GM18499 (cell line): ENCODE results near the gene KCTD5.
"Not testable (repeated sequence)": the region's sequence is repeated elsewhere in the genome, so short reads cannot be mapped to it uniquely, and the experiment has no call there.

Experiments
- ATAC-seq: cut with Tn5 transposase; IDR thresholded peaks from one replicate; pipeline ENCODE4 v1.9.1; 2021; ENCODE audit warnings: moderate number of reproducible peaks; ENCODE audit not compliant: insufficient read depth, unreplicated experiment

Gene KCTD5

DNA sequence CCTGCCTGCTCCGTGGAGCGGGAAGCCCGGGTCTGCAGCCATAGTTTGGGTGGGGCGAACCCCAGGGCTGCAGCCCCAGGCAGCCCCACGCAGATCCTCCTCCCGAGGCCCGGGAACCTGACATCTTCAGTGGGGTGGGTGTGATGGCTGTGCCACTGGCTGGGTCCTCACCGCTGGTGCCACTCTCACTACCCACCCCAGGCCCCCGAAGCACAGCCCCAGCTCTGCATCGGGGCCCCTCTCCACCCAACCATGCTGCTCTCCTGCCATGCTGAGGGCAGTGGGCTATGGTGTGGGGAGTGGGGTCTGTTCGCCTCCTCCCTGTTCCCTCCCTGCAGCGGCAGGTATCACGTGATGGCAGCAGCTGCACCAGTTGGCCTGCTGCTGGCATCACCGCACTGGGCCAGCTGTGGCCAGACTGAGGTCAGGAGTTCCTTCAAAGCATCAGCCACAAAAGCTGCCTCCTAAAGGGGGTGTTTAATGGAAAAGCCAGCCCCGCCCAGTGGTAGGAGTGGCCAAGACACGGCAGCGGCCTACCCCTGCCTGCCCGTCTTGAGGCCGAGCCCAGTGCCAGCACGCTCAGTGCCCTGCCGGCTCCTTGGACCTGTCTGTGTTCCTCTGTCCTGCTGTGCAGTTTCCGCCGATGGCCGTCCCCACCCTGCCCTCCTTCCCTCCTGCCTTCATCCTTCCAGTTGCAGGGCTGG lies 10.8 kb downstream of the KCTD5 start:
- ATAC-seq: no peak

DNA sequence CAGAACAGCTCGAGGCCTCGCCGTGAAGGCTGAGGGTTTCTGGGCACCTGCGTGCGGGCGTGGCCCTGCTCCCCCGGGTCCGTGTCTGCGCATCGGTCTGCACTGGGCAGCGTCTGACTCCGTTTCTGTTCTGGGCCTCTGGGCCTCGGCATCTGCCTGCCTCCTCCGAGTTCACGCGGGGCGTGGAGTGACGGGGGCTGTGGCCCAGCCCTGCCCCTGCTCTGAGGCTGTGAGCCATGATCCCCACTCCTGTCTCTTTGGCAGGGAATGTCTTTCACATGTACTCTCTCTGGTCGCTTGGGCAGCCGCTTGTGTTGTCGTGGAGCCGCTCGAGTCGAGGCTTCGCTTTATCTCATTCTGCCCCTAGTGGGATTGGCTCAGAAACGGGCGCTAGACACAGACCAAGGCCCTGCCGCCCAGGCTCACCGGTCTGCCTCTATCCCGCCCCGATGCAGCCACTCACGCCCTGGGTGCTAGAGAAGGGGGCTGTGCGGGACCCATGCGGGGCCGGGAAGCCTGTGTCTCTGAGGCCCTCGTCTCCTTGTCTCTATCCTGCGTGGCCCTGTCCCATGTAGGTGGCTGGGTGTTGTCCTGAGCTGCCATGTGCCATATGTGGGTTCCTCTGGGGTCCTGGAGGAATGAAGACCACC lies 14.4 kb downstream of the KCTD5 start:
- not testable (repeated sequence) for ATAC-seq

DNA sequence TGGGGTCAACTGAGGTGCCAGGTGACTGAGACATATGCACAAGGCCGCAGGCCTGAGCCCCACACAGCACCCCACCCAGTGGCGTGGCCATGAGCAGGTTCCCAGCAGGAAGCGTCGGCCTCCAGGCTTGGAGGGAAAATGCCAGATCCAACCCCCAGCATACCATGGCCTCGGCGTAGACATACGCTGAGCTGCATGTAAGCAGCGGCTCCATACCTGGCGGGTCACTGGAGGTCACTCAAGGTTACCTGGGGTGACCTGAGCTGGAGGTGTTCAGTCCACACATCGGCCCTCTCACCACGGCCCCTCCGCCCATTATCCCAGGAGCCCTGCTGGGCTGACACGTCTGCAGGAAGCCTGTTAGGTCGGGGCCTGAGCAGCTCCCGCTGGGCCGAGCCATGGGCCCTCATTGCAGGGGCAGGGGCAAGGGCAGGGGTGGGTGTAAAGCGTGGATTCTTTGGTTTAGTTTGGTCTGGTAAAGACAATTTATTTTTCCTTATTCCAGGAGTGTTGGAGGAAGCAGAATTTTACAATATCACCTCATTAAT lies 15.2 kb downstream of the KCTD5 start:
- ATAC-seq: no peak

DNA sequence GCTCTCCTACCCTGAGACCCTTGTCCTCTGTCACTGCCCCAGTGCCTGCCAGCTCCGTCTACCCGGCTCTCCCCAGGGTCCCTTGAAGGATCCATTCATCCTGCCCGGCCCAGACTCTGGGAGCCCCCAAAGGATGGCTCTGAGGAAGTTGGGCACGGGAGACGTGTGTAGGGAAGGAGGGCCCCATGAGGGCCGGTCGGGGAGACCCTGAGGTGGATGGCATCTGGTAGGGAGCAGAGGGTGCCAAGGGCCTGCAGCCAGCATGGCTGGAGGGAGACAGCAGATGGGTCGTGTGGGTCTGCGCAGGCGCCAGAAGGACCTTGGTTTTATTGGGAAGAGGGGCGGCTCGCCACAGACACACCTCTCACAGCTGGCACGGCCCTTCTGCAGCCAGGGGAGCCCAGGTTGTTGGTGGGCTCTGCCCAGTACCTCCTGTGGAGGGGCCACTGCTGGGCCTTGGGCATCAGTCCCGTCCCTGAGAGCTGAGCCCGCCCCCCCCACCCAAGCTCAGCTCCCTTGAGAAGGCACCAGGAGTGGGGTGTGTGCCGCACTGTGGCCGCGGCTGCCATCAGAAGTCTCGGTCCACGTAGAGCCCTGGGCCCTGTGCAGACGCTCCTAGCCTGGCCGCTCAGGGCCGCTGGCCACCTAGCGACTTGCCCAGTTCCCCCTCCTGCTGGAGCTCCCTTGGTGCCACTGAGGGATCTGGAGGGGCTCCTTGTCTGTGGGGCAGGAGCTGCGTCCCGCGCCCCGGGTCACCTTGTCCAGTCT lies 16.0 kb downstream of the KCTD5 start:
- ATAC-seq: no peak

DNA sequence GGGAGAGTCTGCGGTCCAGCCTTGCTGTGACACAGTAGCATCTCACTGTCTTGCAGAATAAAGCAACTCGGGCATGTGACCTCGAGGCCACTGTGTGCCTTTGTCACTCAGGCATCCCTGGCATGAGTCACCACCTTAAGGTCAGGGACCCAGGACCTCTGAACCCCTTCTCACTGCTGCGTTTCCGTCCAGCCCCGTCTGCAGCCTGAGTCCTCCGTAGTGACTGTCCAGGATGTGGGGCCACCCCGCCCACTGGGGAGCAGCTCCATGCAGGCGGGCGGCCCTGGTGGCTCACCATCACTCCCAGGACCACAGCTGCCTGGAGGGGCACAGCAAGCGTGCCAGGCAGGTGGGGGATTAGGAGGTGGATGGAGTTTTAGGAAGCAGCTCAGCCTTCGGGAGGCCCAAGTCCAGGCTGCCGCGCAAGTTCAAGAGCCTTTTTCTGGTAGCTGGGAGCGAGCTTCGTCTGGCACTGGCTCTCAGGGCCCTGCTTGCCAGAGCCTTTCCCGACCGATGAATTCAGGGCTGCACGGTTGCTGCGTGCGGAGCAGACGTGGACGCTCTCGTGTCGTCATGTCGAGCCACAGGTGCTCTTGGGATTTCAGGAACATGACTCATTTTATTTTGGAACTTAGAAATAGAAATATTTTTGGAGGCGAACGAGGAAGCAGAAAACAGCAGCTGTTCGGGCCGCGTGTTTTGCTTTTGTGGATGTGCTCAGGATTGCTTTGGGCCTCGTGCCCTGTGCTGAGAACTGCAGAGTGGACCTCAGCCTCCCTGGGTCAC lies 16.8 kb downstream of the KCTD5 start:
- no peak for ATAC-seq

DNA sequence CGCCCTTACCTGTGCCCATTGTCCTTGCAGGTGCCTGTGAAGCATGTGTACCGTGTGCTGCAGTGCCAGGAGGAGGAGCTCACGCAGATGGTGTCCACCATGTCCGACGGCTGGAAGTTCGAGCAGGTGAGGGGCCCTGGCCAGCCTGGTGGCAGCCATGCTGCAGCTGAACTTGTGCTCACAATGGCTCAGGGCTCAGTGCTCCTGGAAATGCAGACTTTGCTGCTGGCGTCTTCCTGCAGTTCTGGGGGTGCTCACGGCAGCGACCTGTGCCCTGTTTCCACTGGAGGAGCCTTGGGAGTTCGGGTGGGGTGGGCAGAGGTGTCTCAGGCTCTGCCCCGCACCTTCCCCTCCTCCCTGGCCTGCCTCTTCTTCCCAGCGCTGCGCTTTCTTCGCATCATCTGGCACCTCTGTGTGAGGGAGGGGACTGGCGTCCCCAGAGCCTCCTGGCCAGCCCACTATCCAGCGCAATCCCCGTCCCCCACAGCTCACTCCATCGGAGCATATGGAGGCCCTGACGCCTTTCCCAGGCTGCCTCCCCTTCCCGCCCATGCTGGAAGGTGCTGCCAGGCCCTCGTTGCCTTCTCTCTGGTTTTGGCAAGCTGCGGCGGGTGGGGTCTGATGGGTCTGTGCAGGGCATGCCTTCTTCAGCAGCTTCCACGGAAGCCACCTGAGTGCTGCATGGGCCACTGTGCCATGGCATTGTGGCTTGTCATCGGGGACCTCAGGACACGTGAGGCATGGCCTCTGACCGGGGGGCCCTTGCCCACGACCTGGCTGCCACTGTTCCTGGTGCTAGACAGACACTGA lies 17.7 kb downstream of the KCTD5 start:
- ATAC-seq: no peak

DNA sequence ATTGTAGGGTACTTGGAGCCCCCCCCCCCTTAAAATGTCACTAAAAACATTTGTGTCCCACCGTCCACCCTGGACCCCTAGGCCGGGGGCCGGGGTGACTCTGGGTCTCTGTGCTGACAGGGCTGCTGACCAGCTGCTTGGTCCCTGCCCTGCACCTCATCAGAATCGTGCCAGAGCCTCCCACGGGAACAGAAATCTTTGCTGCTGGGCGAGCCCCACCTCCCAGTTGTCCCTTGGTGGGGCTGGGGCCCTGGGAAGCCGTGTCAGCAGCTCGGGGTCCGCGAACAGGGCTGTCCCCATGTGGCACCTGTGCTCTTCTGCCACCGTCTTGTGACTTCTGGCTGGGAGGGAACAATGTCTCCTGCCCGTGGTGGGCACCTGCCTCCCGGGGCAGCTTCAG lies 18.5 kb downstream of the KCTD5 start:
- ATAC-seq: no peak

DNA sequence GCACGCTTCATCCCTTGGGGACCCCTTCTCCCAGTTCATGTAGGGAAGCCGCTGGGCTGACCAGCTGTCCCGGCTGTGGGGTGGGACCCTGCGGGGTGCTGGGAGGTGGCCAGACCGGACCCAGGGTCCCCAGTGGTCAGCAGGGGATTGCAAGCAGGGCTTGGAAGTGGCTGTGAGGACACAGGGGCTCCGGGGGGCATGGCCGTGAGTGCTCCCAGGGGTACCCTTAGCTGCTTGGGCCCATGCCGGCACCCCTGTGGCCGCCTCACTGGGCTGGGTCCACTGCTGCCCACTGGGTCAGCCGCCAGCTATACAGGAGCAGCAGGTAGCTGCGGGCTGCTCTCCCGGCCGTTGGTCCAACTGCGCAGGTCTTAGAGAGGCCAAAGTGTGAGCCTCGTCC lies 18.9 kb downstream of the KCTD5 start:
- no peak for ATAC-seq

DNA sequence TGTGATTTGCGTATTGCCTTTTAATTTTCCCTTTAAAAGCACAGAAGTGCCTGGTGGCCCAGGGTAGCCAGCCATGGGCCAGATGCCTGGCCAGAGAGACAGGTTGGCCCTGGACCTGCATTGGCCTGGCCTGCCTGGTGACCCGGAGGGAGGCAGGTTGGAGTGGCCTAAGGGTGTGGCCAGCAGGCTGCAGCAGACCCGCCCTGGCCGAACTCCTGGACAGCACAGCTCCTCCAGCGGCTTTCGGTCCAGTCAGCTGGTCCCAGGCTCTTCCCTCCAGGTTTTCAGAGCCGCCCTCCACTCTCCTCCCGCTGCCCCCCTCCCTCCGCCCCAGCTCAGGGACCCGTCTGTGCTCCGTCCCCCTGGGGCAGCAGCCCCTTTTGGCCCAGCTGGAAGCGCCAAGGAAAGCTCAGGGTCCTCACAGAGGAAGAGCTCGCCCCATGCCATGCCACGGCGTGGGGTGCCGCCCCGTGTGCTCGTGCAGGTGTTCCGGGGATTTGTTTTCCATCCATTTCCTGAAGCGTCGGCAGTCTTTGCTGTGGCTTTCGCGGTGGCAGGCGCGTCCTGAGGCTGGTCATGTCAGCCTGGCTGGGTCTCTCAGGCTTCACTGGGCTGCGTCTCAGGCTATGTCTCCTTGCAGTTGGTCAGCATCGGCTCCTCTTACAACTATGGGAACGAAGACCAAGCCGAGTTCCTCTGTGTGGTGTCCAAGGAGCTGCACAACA lies 19.6 kb downstream of the KCTD5 start:
- no peak for ATAC-seq

DNA sequence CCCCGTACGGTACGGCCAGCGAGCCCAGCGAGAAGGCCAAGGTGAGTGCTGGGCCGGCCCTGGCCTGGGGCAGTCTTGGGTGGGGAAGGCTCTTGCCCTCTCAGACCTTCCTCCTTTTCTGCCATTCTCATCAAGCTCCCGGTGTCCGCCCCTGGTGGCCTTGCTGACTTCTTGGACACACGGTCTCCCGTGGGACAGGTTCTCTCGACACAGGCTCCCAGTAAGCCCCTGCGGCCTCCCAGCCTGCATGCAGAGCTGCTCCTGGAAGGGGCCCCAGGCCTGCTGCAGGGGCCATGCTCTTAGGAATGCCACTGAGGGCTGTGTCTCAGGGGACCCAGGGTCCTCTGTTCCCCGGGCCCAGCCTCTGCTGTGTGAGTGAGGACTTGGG lies 20.1 kb downstream of the KCTD5 start:
- ATAC-seq: no peak

DNA sequence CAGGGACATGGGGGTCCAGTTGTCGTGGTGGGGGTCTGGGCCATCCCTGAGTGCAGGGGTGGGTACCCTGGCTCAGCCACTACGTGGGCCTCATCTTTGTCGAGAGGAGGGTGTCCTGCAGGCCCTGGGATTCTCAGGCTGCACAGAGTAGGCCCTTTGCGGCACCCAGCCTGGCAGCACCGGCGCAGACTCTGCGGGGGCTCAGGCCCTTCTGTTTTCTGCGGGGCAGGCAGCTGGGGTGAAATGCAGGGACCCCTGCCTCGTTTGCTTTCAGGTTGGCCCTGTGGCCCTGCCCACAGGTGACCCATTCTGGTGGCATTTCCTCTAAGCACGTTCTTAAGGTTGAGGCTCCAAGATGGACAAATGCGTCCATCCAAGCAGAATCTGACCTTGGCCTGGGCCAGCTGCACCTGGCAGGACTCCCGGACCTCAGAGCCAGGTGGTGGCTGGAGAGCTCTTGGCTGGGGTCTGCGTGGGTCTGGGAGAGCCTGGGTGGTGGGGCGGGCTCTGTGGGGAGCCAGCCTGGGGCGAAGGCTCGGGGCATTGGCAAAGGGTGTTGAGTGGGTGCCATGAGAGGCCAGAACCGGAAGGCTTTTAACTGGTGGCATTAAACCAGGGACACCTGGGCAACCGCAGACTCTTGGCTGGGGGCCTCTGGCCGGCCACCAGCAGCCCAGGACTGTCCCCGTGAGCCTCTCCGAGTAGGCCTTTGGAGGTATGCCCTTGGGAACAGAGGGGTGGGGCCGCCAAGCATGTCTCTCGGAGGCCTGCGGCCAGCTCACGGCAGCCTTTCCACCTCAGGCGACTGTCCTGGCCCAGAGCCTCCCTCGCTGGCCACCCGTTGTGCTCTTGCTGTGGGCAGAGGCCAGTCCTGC lies 20.8 kb downstream of the KCTD5 start:
- ATAC-seq: no peak

DNA sequence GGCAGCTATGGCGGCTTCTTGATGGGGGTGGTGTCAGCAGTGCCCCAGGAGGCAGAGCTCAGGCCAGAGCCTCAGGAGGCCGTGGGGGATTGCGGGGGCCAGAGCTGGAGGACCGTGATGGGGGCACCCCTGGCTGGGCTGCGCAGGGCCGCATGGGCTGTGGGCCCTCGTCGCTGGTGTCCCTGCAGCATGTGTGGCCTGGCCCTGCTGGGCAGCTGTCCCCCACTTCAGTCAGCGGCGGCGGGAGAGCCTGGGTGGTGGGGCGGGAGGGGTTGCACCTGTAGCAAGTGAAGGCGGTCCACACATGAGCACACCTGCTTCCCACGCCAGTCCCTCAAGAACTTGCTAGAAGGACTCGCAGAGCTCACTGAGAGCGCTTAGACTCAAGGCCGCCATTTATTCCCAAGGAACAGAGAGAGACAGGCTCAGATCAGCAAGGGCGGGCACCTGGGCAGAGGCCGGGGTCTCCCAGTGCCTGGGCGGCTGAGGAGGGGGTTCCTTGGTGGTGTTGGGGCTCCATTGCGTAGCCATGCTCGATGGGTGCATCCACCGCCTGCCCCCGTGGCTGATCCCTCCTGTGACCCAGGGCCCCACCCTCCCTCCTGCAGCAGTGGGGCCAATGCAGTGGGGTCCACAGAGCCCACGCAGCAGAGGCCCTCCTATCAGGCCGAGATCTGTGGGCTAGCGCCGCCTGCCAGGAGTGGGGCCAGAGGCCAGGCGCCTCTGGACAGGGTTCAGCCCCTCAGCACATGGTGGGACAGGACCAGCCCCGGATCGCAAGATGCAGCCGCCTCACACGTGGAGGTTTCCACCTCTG lies 22.1 kb downstream of the KCTD5 start:
- no peak for ATAC-seq

DNA sequence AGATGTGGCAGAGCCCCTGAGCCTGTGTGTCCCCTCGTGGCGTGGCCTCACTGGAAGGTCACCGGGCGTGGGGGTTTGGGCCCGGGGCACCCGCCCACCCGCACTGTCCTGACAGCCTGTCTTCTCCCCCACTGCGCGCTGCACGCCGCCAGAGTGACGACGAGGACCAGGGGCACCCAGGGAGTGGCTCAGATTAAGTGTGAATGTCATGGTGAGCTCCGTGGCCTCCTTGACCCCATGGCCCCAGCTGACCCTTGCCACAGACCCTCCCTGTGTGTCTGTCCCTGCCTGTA lies 22.6 kb downstream of the KCTD5 start:
- ATAC-seq: no peak

DNA sequence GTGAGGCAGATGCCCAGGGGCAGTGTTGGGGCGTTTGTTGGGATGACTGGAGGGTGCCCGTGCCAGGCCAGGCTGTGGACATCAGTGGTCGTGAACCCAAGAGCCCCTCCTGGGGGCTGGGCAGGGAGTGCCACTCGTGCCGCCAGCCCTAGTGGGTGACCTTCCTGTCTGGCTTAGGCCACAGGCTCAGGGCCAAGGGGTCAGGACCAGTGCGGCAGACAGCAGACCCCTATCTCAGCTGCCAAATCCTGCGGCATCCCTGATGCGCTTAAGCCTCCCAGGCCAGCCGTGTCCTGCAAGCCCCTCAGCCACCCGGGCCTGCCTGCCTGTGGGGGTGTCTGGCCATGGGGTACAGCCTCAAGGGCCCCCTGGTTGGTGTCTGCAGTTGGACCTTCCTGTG lies 23.0 kb downstream of the KCTD5 start:
- ATAC-seq: no peak

DNA sequence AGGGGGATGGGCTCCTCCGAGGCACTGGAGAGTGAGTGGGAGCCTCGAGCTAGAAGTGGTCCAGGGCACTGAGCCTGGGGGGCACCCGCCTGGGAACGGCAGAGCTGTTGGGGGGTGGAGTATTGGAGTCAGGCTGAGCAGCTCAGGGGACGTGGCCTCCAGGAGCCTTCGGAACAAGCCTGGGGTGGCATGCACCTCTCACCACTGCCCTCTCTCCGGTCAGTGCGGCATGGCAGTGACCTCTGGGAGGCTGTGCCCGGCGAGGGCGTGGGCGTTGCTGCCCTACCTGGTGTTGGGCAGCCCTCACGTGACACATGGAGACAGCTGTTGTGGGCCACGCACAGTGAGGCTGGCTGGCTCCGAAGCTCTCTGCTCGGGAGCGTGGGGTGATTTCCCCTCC lies 23.8 kb downstream of the KCTD5 start:
- ATAC-seq: no peak

DNA sequence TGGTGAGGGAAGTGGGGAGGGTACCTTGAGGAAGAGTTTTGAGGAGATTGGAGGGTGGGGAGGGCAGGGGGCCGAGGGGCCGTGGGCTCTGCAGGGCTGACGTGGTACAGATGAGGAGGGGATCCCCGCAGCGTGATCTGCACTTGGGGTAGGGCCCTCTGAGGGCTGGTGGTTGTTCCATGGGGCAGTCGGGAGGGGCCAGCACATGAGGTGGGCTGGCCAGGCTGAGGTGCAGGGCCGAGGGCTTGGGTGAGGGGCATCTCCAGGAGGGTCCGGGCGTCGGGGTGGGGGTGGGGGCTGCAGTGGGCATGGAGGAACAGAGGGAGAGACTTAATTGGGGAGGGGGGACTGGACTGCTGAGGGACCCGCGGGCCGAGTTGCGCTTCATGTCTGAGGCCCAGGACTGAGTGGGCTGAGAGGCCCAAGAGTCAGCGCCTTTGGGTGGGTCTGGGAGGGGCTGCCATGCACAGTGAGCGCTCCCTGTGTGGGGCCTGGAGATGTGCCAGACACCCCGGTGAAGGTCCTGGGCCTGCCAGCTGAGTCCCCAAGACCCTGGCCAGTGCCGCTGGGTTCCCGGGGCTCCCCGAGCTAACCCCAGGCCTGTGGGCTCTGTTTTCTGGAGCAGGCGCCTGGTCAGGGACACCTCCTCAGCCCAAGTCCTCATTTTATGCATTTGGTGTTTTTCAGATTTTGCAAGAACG lies 24.4 kb downstream of the KCTD5 start:
- ATAC-seq: no peak
